HG03097 (cell line): ENCODE data around the gene ETNPPL.

Experiments
- ATAC-seq: cut with Tn5 transposase; IDR thresholded peaks from one replicate; pipeline ENCODE4 v1.9.1; 2021; ENCODE audit not compliant: unreplicated experiment, low FRiP score

Gene ETNPPL

GRCh38 chr4:108702960-108703359 lies 59.9 kb downstream of the ETNPPL start:
- no peak for ATAC-seq

DNA sequence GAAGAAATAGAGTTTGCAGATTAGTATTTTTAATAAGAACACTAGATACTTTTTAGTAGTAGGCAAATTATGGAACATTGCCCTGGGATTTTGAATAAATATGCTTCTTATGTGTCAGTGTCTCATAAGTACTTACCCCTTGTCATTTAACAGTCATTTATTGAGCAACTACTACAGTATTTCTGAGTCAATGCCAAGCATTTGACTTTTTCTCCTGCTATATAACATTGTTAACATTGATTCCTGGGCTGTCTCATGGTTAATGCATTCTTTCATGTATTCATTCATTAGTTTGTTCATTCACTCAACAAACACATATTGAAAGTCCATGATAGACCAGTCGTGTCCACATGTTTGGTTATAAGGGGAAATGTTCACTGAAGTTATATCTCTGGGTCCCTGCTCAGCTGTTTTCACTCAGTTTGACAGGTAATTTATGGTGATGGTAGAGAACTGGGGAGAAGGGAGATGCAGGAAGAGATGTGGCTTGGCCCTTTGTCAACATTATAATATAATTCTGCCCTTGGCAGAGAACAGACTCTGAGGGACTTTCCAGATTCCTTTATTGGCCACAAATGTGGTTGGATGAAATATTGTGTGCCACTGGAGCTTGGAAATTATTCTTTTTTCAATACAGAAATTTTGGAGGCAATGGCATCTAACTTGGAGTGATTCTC lies 62.6 kb downstream of the ETNPPL start:
- ATAC-seq = no peak

DNA sequence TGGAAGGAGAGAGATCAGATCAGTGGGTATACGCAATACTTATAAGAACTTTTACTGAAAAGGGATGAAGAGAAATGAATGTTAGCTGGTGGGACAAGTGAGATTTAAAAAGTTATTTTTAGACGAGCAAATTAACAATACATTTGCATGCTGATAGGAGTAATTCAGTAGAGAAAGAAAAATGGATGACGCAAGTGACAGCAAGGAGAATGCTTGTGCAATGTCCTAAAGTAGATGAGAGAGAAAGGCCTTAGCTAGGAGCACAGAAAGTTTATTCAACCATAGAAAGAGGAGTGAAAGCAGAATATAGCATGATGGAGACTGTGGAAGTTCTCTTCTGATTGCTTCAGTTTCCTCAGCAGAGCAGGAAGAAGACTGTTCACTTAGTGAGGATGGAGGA lies 66.7 kb downstream of the ETNPPL start:
- ATAC-seq = no peak

DNA sequence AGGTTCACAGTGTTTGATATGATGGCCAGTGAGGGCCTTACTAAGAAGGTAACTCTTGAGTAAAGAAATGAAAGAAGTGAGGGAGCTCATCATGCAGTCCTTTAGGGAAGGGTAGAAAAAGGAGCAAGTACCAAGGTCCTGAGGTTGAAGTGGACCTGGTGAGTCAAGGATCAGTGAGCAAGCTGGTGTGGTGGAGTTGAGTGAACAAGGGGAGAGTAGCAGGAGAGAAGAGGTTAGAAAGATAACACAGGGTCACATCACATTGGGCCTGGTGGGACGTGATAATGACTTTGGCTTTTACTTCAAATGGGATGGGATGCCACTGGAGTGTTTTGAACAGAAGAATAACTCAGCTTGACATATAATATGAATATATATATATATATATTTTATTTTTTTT lies 67.8 kb downstream of the ETNPPL start:
- no peak for ATAC-seq

DNA sequence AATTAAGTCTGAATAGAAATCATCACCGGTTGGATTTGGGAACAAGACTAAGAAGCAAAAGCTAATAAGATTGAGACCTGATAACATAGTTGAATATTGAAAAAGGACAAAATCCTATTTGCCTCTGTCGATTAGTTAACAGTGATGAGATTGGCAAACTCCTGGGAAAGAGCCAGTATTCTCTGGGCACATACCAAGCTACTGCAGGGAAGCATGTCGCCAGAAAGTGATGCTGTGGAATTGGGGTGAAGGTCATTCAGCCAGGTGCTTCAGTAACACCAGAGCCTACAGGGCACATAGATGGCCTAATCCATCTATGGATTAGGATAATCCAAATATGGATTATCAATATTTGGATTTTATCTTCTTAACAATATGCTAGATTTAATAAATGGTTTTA lies 68.4 kb downstream of the ETNPPL start:
- ATAC-seq = no peak

- ATAC-seq = no peak
These were observed 69.0 kb downstream of the ETNPPL start for GRCh38 chr4:108693819-108694218.

GRCh38 chr4:108693211-108693610 lies 69.6 kb downstream of the ETNPPL start:
- no peak for ATAC-seq
